Stimulated activated naive B cell treated with anti-CD40 and anti-IgM and Interleukin-4, amounts not matched to agents 10 μg/mL and 1 μg/mL and 100 μg/mL, for 72 hours (primary cell): ENCODE measurements around the gene DNMT3A.
A peak's percentile ranks its signal among the peaks of the same experiment; 100 is the strongest.

Experiments used
- ATAC-seq, 2 donors: fragments of 150-1000 bp; cut with Tn5 transposase; replicated peaks; 2 replicates each; pipeline ENCODE4 v1.10.0; 2021; ENCODE audit warnings: moderate library complexity in 1 of 2
- DNase-seq: peaks from one replicate; pipeline ENCODE4 v3.0.0; 2021
- H3K27ac Mint-ChIP-seq: one replicate; pipeline ENCODE4 v1.8.0; 2022; ENCODE audit warnings: mild to moderate bottlenecking, mixed read lengths
- H3K27me3 Mint-ChIP-seq, 2 donors: one replicate each; pipeline ENCODE4 v1.8.0; 2022; ENCODE audit warnings: mixed read lengths in 2 of 2
- H3K36me3 Mint-ChIP-seq, 2 donors: one replicate each; pipeline ENCODE4 v1.8.0; 2022; ENCODE audit warnings: mixed read lengths in 2 of 2, mild to moderate bottlenecking in 1 of 2
- H3K4me1 Mint-ChIP-seq, 2 donors: one replicate each; pipeline ENCODE4 v1.8.0; 2022; ENCODE audit warnings: mixed read lengths in 2 of 2, mild to moderate bottlenecking in 1 of 2
- H3K4me3 Mint-ChIP-seq, 2 donors: one replicate each; pipeline ENCODE4 v1.8.0; 2022; ENCODE audit warnings: mild to moderate bottlenecking in 2 of 2, mixed read lengths in 2 of 2, moderate library complexity in 1 of 2
- H3K9me3 Mint-ChIP-seq, 2 donors: one replicate each; pipeline ENCODE4 v1.8.0; 2022; ENCODE audit warnings: mixed read lengths in 2 of 2, mild to moderate bottlenecking in 1 of 2

The DNMT3A gene

DNA sequence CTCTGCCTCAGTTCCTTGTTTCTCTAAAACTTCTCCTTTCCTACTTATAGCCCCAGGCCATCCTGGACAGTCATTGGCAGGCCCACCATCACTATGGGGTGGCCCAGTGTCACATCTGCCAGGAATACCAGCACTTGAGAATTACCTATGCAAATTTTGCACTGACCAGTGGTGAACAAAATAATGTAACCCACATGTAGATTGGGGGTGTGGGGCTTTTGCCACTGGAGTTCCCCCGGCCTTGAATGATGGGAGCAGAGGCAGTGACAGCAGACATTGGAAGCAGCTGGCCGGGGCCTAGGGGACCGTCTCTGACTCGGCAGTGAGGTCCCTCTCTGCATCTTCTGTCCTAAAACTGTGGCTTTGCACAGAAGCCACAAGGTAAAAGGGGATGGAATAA, 24.9 kb upstream of the DNMT3A start:
- Mint-ChIP-seq H3K27me3 (no peaks in the 10 kb centered on the region), H3K9me3 (no peaks in the 10 kb centered on the region), H3K4me1 (peaks cover 31 to 35% of the 10 kb centered on the region in 2 donors), H3K36me3 (no peaks in the 10 kb centered on the region), H3K27ac (no peak overlapping the region), H3K4me3 (no peak overlapping the region)
- no peak for DNase-seq
- no peak for ATAC-seq

DNA sequence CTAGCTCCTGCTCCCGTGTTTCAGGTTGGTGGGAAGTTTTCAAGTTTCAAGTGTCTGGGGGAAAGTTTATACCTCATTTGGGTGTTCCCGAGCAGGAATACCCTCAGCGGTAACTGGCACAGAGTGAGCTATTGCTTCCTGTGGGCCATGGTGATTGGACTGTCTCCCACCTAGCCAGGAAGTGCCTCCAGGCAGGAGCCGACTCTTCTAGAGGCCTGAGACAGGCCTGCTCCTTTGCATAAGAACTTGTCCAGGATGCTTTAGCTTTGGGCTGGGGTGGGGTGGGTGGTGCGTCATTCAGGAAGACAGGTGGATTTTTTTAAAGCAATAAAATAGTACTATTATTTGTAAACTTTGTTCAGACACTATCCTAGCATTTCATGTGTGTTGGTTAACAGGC, 23.5 kb upstream of the DNMT3A start:
- Mint-ChIP-seq H3K36me3 (no peaks in the 10 kb centered on the region), H3K27ac (no peak overlapping the region), H3K27me3 (no peaks in the 10 kb centered on the region), H3K4me1 (peaks cover 30 to 38% of the 10 kb centered on the region in 2 donors), H3K9me3 (no peaks in the 10 kb centered on the region), H3K4me3 (no peak overlapping the region)
- ATAC-seq (no peak), DNase-seq (no peak)

DNA sequence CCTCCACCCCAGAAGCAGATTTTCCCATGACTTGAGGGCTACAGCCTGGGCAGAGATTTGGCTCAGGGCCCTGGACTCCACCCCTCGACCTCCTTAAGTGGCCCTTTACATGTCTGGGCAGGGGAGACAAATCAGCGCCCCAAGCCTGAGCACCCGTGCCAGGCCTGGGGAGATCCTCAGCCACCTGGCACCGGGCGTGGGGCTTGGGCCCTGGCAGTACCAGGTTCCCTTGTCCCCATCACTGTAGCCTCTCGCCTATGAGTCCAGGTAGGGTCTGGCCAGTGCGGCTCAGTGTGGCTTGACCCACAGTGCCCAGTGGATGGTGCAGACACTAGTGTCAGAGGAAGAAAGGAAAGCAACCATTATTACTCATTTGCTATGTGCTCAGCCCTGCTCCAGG, 22.0 kb upstream of the DNMT3A start:
- H3K9me3 Mint-ChIP-seq, result no peaks in the 10 kb centered on the region
- peak overlapping the region; percentile 81 for H3K27ac Mint-ChIP-seq
- H3K4me1 Mint-ChIP-seq, result peaks cover 34 to 48% of the 10 kb centered on the region in 2 donors
- H3K36me3 Mint-ChIP-seq, result no peaks in the 10 kb centered on the region
- H3K4me3 Mint-ChIP-seq, result peak overlapping the region in 1 of 2 donors; percentile 52
- ATAC-seq (no peak), DNase-seq (no peak)
- no peaks in the 10 kb centered on the region for H3K27me3 Mint-ChIP-seq

DNA sequence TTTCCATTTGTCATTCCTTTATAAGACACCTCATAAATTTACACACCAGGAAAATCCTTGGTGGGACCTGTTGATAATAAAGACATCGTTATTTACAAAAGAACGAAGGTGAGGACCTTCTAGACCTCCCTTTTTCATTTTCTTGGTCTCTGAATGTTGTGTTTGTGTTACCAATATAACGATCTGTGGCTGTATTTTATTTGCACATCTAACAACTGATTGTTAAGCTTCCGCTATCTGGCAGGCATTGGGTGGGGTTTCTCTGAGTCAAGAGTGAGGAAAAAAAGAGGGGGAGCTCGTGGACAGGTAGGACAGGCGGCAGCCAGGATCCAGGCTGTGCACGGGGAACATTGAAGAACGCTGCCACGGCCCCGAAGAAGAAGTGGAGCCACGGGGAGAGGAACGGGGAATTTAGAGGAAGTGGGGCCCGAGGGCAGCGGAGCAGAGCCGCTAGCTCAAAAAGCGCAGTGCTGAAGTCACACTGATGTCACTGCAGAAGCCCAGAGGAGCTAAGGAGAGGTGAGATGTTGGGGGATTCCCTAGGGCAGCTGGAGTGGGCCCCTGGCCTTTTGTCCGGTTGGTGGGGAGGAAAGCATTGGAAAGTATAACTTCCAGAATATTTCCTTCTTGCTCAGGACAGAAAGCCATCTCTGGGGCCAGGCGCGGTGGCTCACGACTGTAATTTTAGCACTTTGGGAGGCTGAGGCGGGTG, 20.9 kb upstream of the DNMT3A start:
- H3K27me3 Mint-ChIP-seq, result no peaks in the 10 kb centered on the region
- H3K27ac Mint-ChIP-seq, result peak overlapping the region; percentile 95
- peaks cover 39 to 55% of the 10 kb centered on the region in 2 donors for H3K4me1 Mint-ChIP-seq
- peak; percentile 91 to 92 for ATAC-seq
- peak; percentile 87 for DNase-seq
- peak overlapping the region; percentile 84 to 86 for H3K4me3 Mint-ChIP-seq
- no peaks in the 10 kb centered on the region for H3K36me3 Mint-ChIP-seq
- no peaks in the 10 kb centered on the region for H3K9me3 Mint-ChIP-seq

DNA sequence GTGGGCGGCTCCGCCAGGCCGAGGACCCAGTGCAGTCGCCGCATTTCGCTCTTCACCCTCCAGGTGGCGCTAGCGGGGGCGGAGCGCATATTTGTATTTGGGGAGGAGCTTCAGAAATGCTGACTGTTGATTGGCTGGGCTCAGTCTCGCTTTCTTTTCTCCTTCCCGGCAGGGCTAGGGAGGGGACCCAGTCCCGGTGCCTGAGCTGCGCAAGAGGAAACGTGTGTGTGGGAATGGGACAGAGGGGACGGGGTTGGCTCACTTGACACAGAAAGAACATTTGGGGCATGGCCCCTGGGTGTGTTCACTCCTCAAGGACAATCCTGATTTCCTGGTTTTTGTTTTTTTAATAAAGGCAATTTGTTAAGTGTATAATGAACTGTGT, 20.3 kb upstream of the DNMT3A start:
- ATAC-seq (peak; percentile 84 to 88), DNase-seq (peak; percentile 93)
- Mint-ChIP-seq H3K27me3 (no peaks in the 10 kb centered on the region), H3K36me3 (no peaks in the 10 kb centered on the region), H3K9me3 (no peaks in the 10 kb centered on the region), H3K27ac (peak overlapping the region; percentile 95), H3K4me1 (peaks cover 39 to 55% of the 10 kb centered on the region in 2 donors), H3K4me3 (peak overlapping the region; percentile 84 to 86)

DNA sequence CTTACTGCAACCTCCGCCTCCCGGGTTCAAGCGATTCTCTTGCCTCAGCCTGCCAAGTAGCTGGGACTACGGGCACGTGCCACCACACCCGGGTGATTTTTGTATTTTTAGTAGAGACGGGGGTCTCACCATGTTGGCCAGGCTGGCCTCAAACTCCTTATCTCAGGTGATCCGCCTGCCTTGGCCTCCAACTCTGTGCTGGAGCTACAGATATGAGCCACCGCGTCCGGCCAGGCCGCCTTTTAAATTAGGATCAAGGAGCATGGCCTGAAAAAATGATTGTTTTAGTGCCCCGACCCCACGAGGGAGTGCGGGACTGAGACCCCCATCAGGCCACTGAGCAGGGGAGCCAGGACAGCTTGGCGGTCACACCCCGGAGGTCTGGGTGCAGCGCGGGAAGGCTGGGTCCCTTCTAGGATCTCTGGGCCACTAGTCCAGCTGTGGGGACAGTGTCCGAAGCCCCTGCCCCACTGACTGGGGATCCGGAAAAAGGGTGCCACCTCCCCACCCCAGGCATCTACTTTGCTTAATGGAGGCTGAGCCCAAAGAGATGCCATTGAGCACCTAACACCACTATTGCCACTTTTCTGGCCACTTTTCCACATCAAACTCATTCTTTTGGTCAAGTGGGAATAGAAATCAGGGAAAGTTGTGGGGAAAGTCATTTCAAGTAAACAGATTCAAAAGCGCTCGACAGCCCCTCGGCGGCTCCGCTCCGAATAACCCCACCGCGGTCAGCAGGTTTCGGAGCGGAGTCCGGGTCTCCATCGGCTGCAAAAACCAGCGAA, 19.7 kb upstream of the DNMT3A start:
- no peaks in the 10 kb centered on the region for H3K9me3 Mint-ChIP-seq
- no peaks in the 10 kb centered on the region for H3K27me3 Mint-ChIP-seq
- no peaks in the 10 kb centered on the region for H3K36me3 Mint-ChIP-seq
- H3K4me3 Mint-ChIP-seq, result peak overlapping the region; percentile 84 to 86
- no peak for ATAC-seq
- no peak for DNase-seq
- H3K4me1 Mint-ChIP-seq, result peaks cover 40 to 52% of the 10 kb centered on the region in 2 donors
- H3K27ac Mint-ChIP-seq, result peak overlapping the region; percentile 95

DNA sequence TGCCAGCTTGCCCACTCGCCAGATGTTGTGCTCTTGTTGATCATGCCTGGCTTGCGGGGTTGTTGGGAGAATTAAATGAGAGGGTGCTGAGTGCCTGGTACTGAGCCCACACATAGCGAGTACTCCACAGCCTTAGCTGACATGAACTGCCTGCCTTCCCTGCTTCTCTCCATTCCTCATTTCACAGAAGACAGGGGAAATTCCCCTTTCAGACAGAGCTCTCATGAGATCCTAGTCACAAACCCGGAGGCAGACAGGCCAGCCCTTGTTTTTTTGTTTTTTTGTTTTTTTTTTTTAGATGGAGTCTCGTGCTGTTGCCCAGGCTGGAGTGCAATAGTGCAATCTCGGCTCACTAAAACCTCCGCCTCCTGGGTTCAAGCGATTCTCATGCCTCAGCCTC, 17.1 kb upstream of the DNMT3A start:
- DNase-seq, result no peak
- Mint-ChIP-seq H3K27me3 (no peaks in the 10 kb centered on the region), H3K27ac (peak overlapping the region; percentile 71), H3K4me1 (peaks cover 29 to 37% of the 10 kb centered on the region in 2 donors), H3K9me3 (no peaks in the 10 kb centered on the region), H3K36me3 (no peaks in the 10 kb centered on the region), H3K4me3 (no peak overlapping the region)
- ATAC-seq, result peak in 1 of 2 donors; percentile 22

DNA sequence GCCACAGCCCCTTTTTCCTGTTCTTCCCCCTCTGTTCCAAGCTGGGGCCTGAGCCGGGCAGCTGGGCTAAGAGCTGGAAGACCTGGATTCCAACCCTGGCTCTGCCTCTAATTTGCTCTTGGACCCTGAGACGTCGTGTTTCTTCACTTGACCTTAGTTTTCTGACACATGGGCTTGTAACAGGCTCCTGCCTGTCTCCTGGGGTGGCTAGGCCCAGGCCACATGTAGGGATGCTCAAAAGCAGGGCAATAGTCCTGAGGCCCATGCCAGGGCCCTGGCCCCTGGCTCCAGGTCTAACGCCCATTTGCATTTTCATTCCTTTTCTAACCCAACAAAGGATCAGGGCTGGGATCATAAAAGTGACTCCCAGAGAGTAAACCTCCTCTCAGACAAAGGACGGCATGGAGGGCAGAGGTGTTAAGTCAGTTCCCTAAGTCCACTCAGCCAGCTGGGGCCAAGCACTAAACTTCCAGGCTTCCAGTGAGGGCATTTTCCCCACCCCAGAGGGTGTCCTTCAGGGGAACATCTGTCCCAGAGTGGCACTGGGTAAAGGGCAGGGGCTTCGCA, 16.6 kb upstream of the DNMT3A start:
- Mint-ChIP-seq H3K9me3 (no peaks in the 10 kb centered on the region), H3K27me3 (no peaks in the 10 kb centered on the region), H3K4me3 (no peak overlapping the region), H3K27ac (peak overlapping the region; percentile 49), H3K4me1 (peaks cover 25 to 32% of the 10 kb centered on the region in 2 donors), H3K36me3 (no peaks in the 10 kb centered on the region)
- DNase-seq (no peak), ATAC-seq (no peak)

DNA sequence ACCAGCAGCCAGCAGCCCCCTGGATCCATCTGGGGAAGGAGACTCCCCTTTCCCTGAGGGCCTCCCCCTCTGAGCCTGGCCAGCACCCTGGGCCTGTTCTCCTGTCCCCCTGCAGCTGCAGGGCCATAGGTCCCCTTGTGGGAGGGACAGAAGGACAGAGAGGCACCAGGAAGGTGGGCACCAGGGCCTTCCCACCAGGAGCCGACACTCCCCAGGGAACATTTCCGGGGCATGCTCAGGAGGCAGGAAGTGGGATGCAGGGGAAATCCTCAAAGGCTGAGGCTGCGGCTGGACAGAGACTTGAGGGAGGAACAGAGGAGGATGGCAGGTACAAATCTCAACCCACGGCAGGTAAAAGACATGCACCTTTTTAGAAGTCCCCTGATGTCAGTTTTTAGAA, 14.4 kb upstream of the DNMT3A start:
- Mint-ChIP-seq H3K36me3 (no peaks in the 10 kb centered on the region), H3K27me3 (no peaks in the 10 kb centered on the region), H3K9me3 (no peaks in the 10 kb centered on the region), H3K27ac (no peak overlapping the region), H3K4me3 (no peak overlapping the region), H3K4me1 (peaks cover 17% of the 10 kb centered on the region in 2 donors)
- DNase-seq (no peak), ATAC-seq (no peak)

DNA sequence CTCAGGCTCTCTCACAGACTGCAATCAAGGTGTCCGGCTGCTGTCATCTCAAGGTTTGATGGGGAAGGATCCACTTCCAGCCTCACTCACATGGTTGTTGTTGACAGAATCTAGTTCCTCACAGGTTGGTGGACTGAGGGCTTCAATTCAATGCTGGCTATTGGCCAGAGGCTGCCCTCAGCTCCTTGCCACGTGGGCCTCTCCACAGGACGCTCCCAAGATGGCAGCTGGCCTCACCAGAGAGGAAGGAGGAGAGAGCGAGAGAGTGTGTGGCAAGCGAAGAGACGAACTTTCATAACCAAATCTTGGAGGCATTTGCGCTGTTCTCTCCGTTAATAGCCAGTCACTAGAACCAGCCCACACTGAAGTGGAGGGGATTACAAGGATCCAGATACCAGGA, 13.5 kb upstream of the DNMT3A start:
- DNase-seq (no peak), ATAC-seq (no peak)
- no peaks in the 10 kb centered on the region for H3K27me3 Mint-ChIP-seq
- peaks cover 20 to 21% of the 10 kb centered on the region in 2 donors for H3K4me1 Mint-ChIP-seq
- peaks cover 2 to 3% of the 10 kb centered on the region in 2 donors for H3K9me3 Mint-ChIP-seq
- peaks cover 0 to 3% of the 10 kb centered on the region in 2 donors for H3K36me3 Mint-ChIP-seq
- no peak overlapping the region for H3K4me3 Mint-ChIP-seq
- no peak overlapping the region for H3K27ac Mint-ChIP-seq

DNA sequence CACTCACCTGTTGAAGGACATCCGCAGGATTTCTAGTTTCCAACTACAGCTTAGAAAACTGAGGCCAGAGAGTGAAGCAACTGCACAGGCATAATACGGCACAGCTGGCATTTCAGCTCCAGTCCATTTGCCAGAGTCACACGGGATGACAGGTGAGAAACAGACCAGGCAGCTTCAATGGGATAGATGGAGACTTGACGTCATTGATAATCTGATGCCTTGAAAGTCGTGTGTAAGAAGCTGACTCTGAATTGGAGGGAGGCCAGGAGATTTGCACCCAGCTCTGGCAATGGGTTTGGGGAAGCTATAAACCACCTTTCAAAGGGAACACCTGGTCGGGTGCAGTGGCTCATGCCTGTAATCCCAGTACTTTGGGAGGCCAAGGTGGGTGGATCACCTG, 12.4 kb upstream of the DNMT3A start:
- Mint-ChIP-seq H3K27me3 (no peaks in the 10 kb centered on the region), H3K9me3 (peaks cover 4 to 5% of the 10 kb centered on the region in 2 donors), H3K4me1 (peaks cover 16 to 23% of the 10 kb centered on the region in 2 donors), H3K36me3 (peaks cover 0 to 4% of the 10 kb centered on the region in 2 donors), H3K27ac (no peak overlapping the region), H3K4me3 (no peak overlapping the region)
- ATAC-seq (no peak), DNase-seq (no peak)

DNA sequence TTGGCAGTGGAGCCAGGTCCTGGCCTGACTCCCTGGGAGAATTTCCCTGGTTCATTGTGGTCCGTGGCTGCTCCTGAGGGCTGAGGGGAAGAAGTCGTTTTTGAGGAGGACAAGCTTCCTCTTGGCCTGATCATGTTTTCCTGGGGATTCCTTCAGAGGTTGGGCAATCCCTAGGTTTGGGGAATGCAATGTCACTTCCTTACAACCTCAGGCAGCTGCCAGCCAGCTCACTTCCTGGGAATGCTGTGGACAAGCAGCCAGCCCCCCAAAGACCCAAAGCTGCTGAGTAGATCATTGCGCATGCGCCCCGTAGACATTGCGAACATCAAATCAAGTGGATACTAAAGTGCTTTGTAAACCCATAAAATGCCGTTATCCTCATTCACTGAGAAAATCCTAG, 7.7 kb upstream of the DNMT3A start:
- Mint-ChIP-seq H3K9me3 (peaks cover 4 to 5% of the 10 kb centered on the region in 2 donors), H3K27me3 (peaks cover 4 to 5% of the 10 kb centered on the region in 2 donors), H3K4me3 (no peak overlapping the region), H3K27ac (no peak overlapping the region), H3K36me3 (peaks cover 0 to 4% of the 10 kb centered on the region in 2 donors), H3K4me1 (peaks cover 12 to 18% of the 10 kb centered on the region in 2 donors)
- ATAC-seq, result no peak
- no peak for DNase-seq

DNA sequence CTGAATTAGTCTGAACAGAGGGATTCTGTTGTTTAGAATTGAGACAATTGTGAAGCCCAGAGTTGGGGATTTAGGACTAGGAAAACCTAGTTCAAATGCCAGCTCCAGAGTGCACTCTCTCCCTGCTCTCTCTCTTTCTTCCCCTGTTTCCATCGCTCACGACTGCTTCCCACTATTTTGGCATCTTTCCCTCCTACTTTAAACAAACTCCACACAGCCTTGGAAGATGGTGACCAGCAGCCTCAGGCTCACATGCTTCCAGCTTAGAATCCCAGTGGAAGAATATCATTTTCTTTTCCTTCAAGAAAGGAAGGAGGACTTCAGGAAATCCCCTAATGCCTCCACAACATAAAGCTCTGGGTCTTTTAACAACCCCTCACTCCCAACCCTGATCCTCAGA, 6.1 kb upstream of the DNMT3A start:
- DNase-seq (no peak), ATAC-seq (no peak)
- Mint-ChIP-seq H3K27ac (peak overlapping the region; percentile 57), H3K4me3 (no peak overlapping the region), H3K4me1 (peaks cover 13 to 21% of the 10 kb centered on the region in 2 donors), H3K27me3 (peaks cover 5 to 8% of the 10 kb centered on the region in 2 donors), H3K36me3 (peaks cover 0 to 4% of the 10 kb centered on the region in 2 donors), H3K9me3 (peaks cover 4 to 5% of the 10 kb centered on the region in 2 donors)

DNA sequence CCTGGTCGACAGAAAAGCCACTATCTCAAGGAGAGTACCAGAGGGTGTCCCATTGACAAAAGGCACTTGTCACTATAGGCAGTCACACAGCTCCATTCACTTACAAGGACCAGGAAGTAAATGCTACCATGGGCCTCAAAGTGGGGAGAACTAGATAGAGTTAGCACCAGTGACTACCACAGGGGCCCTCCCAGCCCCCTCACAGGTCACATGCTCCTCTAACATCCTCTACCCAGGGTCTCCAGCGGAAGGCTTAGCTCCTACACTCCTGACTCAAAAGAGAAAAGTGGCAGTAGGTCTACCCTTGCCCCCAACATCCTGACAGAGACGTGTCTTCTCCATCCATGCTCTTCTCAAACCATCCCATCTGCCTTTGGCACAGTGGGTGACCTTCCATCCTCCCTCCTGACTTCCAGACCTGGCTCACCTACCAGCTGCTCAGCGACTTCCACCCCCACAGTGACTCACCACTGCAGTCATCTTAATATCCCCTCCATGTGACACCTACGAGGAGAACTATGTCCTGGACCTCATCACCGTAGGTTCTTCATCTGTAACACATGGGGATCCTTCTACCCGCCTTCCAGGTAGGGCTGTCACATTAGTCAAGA, 5.6 kb upstream of the DNMT3A start:
- peaks cover 0 to 4% of the 10 kb centered on the region in 2 donors for H3K36me3 Mint-ChIP-seq
- no peak overlapping the region for H3K4me3 Mint-ChIP-seq
- peaks cover 4 to 5% of the 10 kb centered on the region in 2 donors for H3K9me3 Mint-ChIP-seq
- H3K27ac Mint-ChIP-seq, result no peak overlapping the region
- ATAC-seq (peak; percentile 29 to 61), DNase-seq (no peak)
- H3K27me3 Mint-ChIP-seq, result peaks cover 5 to 8% of the 10 kb centered on the region in 2 donors
- H3K4me1 Mint-ChIP-seq, result peaks cover 13 to 26% of the 10 kb centered on the region in 2 donors
